HepG2 (cell line): ENCODE measurements around the gene SIK3. TPM values are rescaled to one million over a fixed set of nuclear protein-coding genes. Genes with fewer than 3 reads are reported as not detected.

ENCODE experiments used
- BRD4 ChIP-seq: sonication (generic); formaldehyde crosslinking; IDR thresholded peaks from 2 replicates; pipeline ENCODE4 v1.4.0; 2020; ENCODE audit warnings: missing genetic modification reagents
- KLF11 ChIP-seq: IDR thresholded peaks from 2 replicates; pipeline ENCODE4 v1.6.1; 2016; ENCODE audit warnings: missing compliant biosample characterization
- KLF9 ChIP-seq: IDR thresholded peaks from 2 replicates; pipeline ENCODE4 v1.6.1; 2016; ENCODE audit warnings: low read depth
- NR2F6 ChIP-seq, 2 experiments: IDR thresholded peaks; 2 replicates each; pipeline ENCODE4 v1.6.1; 2016; ENCODE audit warnings: antibody characterized with exemption in 1 of 2, mild to moderate bottlenecking in 1 of 2
- SAP130 ChIP-seq: IDR thresholded peaks from 2 replicates; pipeline ENCODE4 v1.6.1; 2016; ENCODE audit warnings: low read depth
- SIN3A ChIP-seq: IDR thresholded peaks from 2 replicates; pipeline ENCODE4 v1.6.1; 2011; ENCODE audit warnings: low read depth, mild to moderate bottlenecking, control low read depth, low read length, borderline replicate concordance
- TAF15 ChIP-seq: fragments of 200-400 bp; formaldehyde crosslinking; IDR thresholded peaks from one replicate; pipeline ENCODE4 v1.6.1; 2018; ENCODE audit warnings: mild to moderate bottlenecking, low read depth, low read length; ENCODE audit not compliant: poor library complexity, severe bottlenecking
- ZNF407 ChIP-seq: sonication (generic); formaldehyde crosslinking; IDR thresholded peaks from one replicate; pipeline ENCODE4 v1.5.1; 2020; ENCODE audit warnings: mild to moderate bottlenecking, missing genetic modification reagents; ENCODE audit errors: not compliant biosample characterization
- ZNF556 ChIP-seq: sonication (generic); formaldehyde crosslinking; IDR thresholded peaks from 2 replicates; pipeline ENCODE4 v1.4.0; 2020; ENCODE audit warnings: mild to moderate bottlenecking, missing genetic modification reagents, borderline replicate concordance
- ZNF605 ChIP-seq: sonication (generic); formaldehyde crosslinking; IDR thresholded peaks from 2 replicates; pipeline ENCODE4 v1.8.0; 2022; ENCODE audit warnings: mild to moderate bottlenecking, missing genetic modification reagents
- ZNF740 ChIP-seq: sonication (generic); formaldehyde crosslinking; IDR thresholded peaks from 2 replicates; pipeline ENCODE4 v1.4.0; 2020; ENCODE audit warnings: missing genetic modification reagents
- ZNF777 ChIP-seq: sonication (generic); formaldehyde crosslinking; IDR thresholded peaks from 2 replicates; pipeline ENCODE4 v1.4.0; 2020; ENCODE audit warnings: missing genetic modification reagents
- ZNF841 ChIP-seq: sonication (generic); formaldehyde crosslinking; IDR thresholded peaks from 2 replicates; pipeline ENCODE4 v1.8.1; 2023; ENCODE audit warnings: missing genetic modification reagents, borderline replicate concordance
- ZUFSP ChIP-seq: sonication (generic); formaldehyde crosslinking; IDR thresholded peaks from 2 replicates; pipeline ENCODE4 v1.9.0; 2021; ENCODE audit warnings: missing genetic modification reagents, mild to moderate bottlenecking, borderline replicate concordance
- polyA plus RNA-seq, 8 experiments: library from polyadenylated mRNA; depleted of rRNA in 3 of 8; stranded (reverse) in 7 of 8; unstranded in 1 of 8; fragments of >200 nt; fragmentation: Illumina TruSeq in 4 of 8; extraction: Trizol in 4 of 8; gene quantifications; 2 replicates each; pipeline versions ENCODE4 v1.2.1 to v1.2.3, GENCODE V29; 2011 to 2016; ENCODE audit warnings: low read depth in 4 of 8, missing spikeins in 1 of 8, mixed read lengths in 1 of 8; ENCODE audit not compliant: insufficient read depth in 1 of 8
- total RNA-seq, 5 experiments: library from RNA; depleted of rRNA; stranded (reverse); fragments of >200 nt; fragmentation: Illumina TruSeq; extraction: Trizol; gene quantifications; 2 replicates each; pipeline ENCODE4 v1.2.3, GENCODE V29; 2016; ENCODE audit warnings: low read depth in 1 of 5
- TF ChIP-seq, protein P1 (sequence below): sonication (generic); formaldehyde crosslinking; IDR thresholded peaks from 2 replicates; pipeline ENCODE4 v1.5.0; 2020; ENCODE audit warnings: mild to moderate bottlenecking, missing genetic modification reagents

SIK3 gene
- total and polyA plus RNA-seq, 2 of the 13 experiments (the other 11 are each of a cell fraction or from before 2014, with no cell fraction given) = 5.7 to 9.8 TPM

GRCh38 chr11:117144477-117145392 lies 46.5 kb upstream of the SIK3 start (continued):
- TF ChIP-seq ZNF407 (CRISPR knock-in tag) (no peak), KLF9 (no peak), ZNF605 (CRISPR knock-in tag) (no peak), ZUFSP (CRISPR knock-in tag) (no peak), NR2F6 (IDR thresholded peaks at IDR 0.05) (0 out of 2 replicates have a peak, but pooled peaks have one; percentile 12), NR2F6 (CRISPR knock-in tag; IDR thresholded peaks at IDR 0.05) (no peak), TAF15 (no peak), KLF11 (CRISPR knock-in tag) (no peak), ZNF777 (peak; percentile 28; the same call in 1 of the 2 replicates), BRD4 (CRISPR knock-in tag) (peak; percentile 48; the same call in 1 of the 2 replicates), SAP130 (CRISPR knock-in tag) (peak; percentile 60), SIN3A (peak; percentile 50; the same call in 1 of the 2 replicates), ZNF841 (CRISPR knock-in tag) (no peak), ZNF556 (no peak), ZNF740 (CRISPR knock-in tag) (peak; percentile 96)
- TF ChIP-seq, protein P1, sequence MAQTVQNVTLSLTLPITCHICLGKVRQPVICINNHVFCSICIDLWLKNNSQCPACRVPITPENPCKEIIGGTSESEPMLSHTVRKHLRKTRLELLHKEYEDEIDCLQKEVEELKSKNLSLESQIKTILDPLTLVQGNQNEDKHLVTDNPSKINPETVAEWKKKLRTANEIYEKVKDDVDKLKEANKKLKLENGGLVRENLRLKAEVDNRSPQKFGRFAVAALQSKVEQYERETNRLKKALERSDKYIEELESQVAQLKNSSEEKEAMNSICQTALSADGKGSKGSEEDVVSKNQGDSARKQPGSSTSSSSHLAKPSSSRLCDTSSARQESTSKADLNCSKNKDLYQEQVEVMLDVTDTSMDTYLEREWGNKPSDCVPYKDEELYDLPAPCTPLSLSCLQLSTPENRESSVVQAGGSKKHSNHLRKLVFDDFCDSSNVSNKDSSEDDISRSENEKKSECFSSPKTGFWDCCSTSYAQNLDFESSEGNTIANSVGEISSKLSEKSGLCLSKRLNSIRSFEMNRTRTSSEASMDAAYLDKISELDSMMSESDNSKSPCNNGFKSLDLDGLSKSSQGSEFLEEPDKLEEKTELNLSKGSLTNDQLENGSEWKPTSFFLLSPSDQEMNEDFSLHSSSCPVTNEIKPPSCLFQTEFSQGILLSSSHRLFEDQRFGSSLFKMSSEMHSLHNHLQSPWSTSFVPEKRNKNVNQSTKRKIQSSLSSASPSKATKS = no peak
